MM.1S (cell line): ENCODE data around the gene ALDH3B2.

Experiments
- DNase-seq: peaks from one replicate; pipeline ENCODE4 v3.0.0-alpha.2; 2015
- H2AFZ ChIP-seq: fragments of 300-600 bp; sonication (generic); 2 replicates; pipeline ENCODE4 v1.6.0; 2016; ENCODE audit warnings: antibody characterized with exemption, low read length
- H3F3A ChIP-seq: fragments of 300-600 bp; sonication (generic); 2 replicates; pipeline ENCODE4 v1.6.1; 2016; ENCODE audit warnings: mild to moderate bottlenecking, antibody characterized with exemption, low read length, moderate library complexity, mixed read lengths; ENCODE audit not compliant: insufficient read depth
- H3K27ac ChIP-seq: fragments of 300-600 bp; sonication (generic); 2 replicates; pipeline ENCODE4 v1.5.1; 2016; ENCODE audit warnings: mild to moderate bottlenecking, low read length
- H3K27me3 ChIP-seq: fragments of 300-600 bp; sonication (generic); replicated peaks from 2 replicates; pipeline ENCODE4 v1.6.0; 2016; ENCODE audit warnings: low read length; ENCODE audit not compliant: insufficient read depth
- H3K36me3 ChIP-seq: fragments of 300-600 bp; sonication (generic); replicated peaks from 2 replicates; pipeline ENCODE4 v1.6.1; 2016; ENCODE audit warnings: mild to moderate bottlenecking, low read length, mixed read lengths; ENCODE audit not compliant: insufficient read depth
- H3K4me1 ChIP-seq: fragments of 300-600 bp; sonication (generic); 2 replicates; pipeline ENCODE4 v1.6.1; 2016; ENCODE audit warnings: low read length, mixed read lengths
- H3K4me2 ChIP-seq: fragments of 300-600 bp; sonication (generic); 2 replicates; pipeline ENCODE4 v1.6.0; 2016; ENCODE audit warnings: low read depth, low read length
- H3K4me3 ChIP-seq: fragments of 300-600 bp; sonication (generic); 2 replicates; pipeline ENCODE4 v1.5.1; 2016; ENCODE audit warnings: low read length, mixed read lengths
- H3K79me2 ChIP-seq: fragments of 300-600 bp; sonication (generic); 2 replicates; pipeline ENCODE4 v1.6.1; 2016; ENCODE audit warnings: mixed run types, low read length, mixed read lengths
- H3K9ac ChIP-seq: fragments of 300-600 bp; sonication (generic); 2 replicates; pipeline ENCODE4 v1.6.1; 2016; ENCODE audit warnings: low read length, mixed read lengths
- H3K9me2 ChIP-seq: fragments of 300-600 bp; sonication (generic); replicated peaks from 2 replicates; pipeline ENCODE4 v1.6.1; 2016; ENCODE audit warnings: mild to moderate bottlenecking, low read length, mixed read lengths; ENCODE audit not compliant: insufficient read depth
- H3K9me3 ChIP-seq: fragments of 300-600 bp; sonication (generic); replicated peaks from 2 replicates; pipeline ENCODE4 v1.6.1; 2016; ENCODE audit warnings: mild to moderate bottlenecking, low read length, mixed read lengths; ENCODE audit not compliant: insufficient read depth
- H4K20me1 ChIP-seq: fragments of 300-600 bp; sonication (generic); 2 replicates; pipeline ENCODE4 v1.6.1; 2016; ENCODE audit warnings: mild to moderate bottlenecking, low read length, moderate library complexity, mixed read lengths; ENCODE audit not compliant: insufficient read depth
- EZH2 ChIP-seq: fragments of 300-600 bp; sonication (generic); optimal IDR thresholded peaks from 2 replicates; pipeline ENCODE3; 2017; ENCODE audit warnings: low read depth, mild to moderate bottlenecking, antibody characterized with exemption, low read length, mixed read lengths
- EZH2phosphoT487 ChIP-seq: fragments of 300-600 bp; sonication (generic); IDR thresholded peaks from 2 replicates; pipeline ENCODE4 v1.6.1; 2018; ENCODE audit warnings: antibody characterized with exemption, low read length
- TF ChIP-seq, protein P1 (sequence below): fragments of 300-600 bp; sonication (generic); IDR thresholded peaks from 2 replicates; pipeline ENCODE4 v1.5.1; 2016; ENCODE audit warnings: antibody characterized with exemption, low read length, mixed read lengths

Gene ALDH3B2

DNA sequence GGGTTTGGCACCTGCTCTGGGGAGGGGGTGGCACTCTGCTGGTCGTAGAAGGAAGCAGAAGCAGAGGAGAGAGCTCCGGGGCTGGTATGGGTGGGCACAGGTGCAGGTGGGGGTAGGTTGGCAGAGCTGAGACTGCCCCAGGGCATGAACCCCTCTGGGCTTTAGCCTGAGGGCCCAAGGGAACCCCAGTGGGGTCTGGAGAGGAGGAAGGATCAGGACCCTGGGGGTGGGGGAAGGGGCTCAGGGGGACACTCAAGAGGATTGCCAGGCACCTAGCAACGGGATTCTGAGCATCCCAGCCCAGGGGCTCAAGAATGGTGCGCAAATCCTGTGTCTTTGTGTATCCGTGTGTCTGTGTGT, 6.3 kb downstream of the ALDH3B2 start:
- H3F3A ChIP-seq, result no peaks in the 10 kb centered on the region
- no peaks in the 10 kb centered on the region for H3K79me2 ChIP-seq
- TF ChIP-seq, protein P1, sequence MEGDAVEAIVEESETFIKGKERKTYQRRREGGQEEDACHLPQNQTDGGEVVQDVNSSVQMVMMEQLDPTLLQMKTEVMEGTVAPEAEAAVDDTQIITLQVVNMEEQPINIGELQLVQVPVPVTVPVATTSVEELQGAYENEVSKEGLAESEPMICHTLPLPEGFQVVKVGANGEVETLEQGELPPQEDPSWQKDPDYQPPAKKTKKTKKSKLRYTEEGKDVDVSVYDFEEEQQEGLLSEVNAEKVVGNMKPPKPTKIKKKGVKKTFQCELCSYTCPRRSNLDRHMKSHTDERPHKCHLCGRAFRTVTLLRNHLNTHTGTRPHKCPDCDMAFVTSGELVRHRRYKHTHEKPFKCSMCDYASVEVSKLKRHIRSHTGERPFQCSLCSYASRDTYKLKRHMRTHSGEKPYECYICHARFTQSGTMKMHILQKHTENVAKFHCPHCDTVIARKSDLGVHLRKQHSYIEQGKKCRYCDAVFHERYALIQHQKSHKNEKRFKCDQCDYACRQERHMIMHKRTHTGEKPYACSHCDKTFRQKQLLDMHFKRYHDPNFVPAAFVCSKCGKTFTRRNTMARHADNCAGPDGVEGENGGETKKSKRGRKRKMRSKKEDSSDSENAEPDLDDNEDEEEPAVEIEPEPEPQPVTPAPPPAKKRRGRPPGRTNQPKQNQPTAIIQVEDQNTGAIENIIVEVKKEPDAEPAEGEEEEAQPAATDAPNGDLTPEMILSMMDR, result no peak
- TF ChIP-seq EZH2phosphoT487, result no peak
- TF ChIP-seq EZH2, result no peak
- no peak overlapping the region for H2AFZ ChIP-seq
- no peak overlapping the region for H3K4me3 ChIP-seq
- H3K4me2 ChIP-seq, result no peak overlapping the region
- no peaks in the 10 kb centered on the region for H4K20me1 ChIP-seq
- H3K4me1 ChIP-seq, result no peaks in the 10 kb centered on the region
- no peaks in the 10 kb centered on the region for H3K9me3 ChIP-seq
- no peak for DNase-seq
- no peaks in the 10 kb centered on the region for H3K9me2 ChIP-seq
- no peak overlapping the region for H3K9ac ChIP-seq
- H3K36me3 ChIP-seq, result no peaks in the 10 kb centered on the region
- no peak overlapping the region for H3K27ac ChIP-seq
- H3K27me3 ChIP-seq, result peaks cover 3% of the 10 kb centered on the region; the same call in 1 of the 2 replicates

DNA sequence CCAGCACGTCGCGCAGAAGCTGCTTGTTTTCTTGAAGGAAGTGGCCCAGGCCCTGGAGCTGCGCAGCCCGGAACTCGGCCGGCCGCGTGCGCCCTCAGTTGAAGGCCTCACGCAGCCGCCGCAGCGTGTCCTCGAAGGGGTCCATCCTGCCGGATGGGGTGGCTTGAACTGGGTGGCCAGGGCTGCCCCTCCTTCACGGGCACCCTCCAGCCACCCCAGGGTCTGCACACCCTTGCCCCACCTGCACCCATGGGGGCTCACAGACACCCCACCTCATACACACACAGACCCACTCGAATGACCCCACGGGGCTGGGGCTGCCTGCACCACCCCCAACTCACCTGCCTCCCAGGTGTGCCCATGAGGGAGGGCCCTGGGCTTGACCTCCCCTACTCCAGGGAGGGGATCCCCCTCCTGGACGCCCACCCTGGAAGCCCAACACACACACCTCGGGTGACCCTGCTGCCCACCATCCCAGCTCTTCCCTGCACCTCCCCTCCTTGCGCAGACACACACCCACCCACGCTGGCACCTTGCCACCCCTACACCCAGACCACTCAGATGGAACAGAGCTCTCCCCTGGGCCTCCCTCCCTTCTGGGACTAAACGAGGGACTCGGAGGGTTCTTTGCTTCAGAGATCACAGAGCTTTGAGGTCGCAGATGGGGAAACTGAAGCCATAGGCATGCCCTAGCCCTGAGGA, 6.8 kb downstream of the ALDH3B2 start:
- TF ChIP-seq, protein P1, result no peak
- TF ChIP-seq EZH2 (no peak), EZH2phosphoT487 (no peak)
- no peaks in the 10 kb centered on the region for H3K79me2 ChIP-seq
- H3K27ac ChIP-seq, result no peak overlapping the region
- no peak for DNase-seq
- no peak overlapping the region for H3K9ac ChIP-seq
- no peak overlapping the region for H3K4me2 ChIP-seq
- no peaks in the 10 kb centered on the region for H3F3A ChIP-seq
- H3K36me3 ChIP-seq, result no peaks in the 10 kb centered on the region
- no peak overlapping the region for H3K4me3 ChIP-seq
- H4K20me1 ChIP-seq, result no peaks in the 10 kb centered on the region
- H3K9me3 ChIP-seq, result no peaks in the 10 kb centered on the region
- H2AFZ ChIP-seq, result no peak overlapping the region
- no peaks in the 10 kb centered on the region for H3K9me2 ChIP-seq
- no peaks in the 10 kb centered on the region for H3K4me1 ChIP-seq
- H3K27me3 ChIP-seq, result peaks cover 8% of the 10 kb centered on the region; the same call in 1 of the 2 replicates

DNA sequence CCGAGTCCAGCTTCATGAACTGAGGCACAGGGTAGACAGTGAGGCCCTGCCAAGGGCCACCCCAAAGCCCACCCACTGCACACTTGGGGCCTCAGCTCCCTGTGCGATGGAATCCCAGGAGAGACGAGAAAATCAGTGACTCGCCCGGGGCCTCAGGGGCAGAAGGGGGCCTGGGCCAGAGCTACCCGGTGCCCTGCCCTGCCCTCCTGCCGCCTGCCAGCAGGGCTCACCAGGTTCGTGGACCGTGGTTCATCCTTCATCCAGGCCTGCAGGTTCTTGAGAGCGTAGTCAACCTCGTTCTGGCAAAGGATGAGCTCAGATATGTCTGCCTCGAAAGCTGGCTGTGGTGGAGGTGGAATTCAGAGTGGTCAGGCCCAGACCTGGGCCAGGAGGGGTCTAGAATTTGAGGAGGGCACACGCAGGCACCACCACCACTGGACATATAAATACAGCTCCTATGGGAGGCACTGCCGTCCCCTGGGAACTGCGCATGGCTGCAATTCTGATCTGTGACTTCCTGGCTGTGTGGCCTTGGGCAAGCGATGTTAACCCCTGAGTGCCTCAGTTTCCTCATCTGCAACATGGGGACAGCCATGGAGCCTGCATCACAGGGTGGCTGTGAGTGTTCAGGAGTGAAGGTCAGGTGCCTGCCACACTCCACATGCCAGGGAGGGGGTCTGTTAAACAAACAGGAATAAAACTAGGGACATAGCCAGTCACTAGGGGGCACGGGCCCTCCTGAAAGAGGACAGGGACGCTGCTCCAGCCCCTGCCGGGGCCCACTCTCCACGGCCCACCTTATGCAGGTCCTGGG, 7.5 kb downstream of the ALDH3B2 start:
- TF ChIP-seq EZH2phosphoT487, result no peak
- TF ChIP-seq EZH2, result no peak
- TF ChIP-seq, protein P1, result no peak
- Histone ChIP-seq H3F3A (no peaks in the 10 kb centered on the region), H3K9me2 (no peaks in the 10 kb centered on the region), H3K36me3 (no peaks in the 10 kb centered on the region), H3K79me2 (no peaks in the 10 kb centered on the region), H3K4me1 (no peaks in the 10 kb centered on the region), H3K9me3 (no peaks in the 10 kb centered on the region), H4K20me1 (no peaks in the 10 kb centered on the region), H3K4me3 (no peak overlapping the region), H3K27ac (no peak overlapping the region), H3K27me3 (peaks cover 16% of the 10 kb centered on the region), H2AFZ (no peak overlapping the region), H3K9ac (no peak overlapping the region), H3K4me2 (no peak overlapping the region)
- no peak for DNase-seq
